Forelimb muscle (tissue), 1 donor: ENCODE measurements around the gene MTFR2. TPM values are rescaled to one million over a fixed set of nuclear protein-coding genes. Genes with fewer than 3 reads are reported as not detected.
"Not testable (repeated sequence)": the region's sequence is repeated elsewhere in the genome, so short reads cannot be mapped to it uniquely, and the experiment has no call there.

ENCODE experiments used
- DNase-seq: peaks from one replicate; pipeline ENCODE4 v3.0.0-alpha.2; 2013; ENCODE audit warnings: low read depth
- polyA plus RNA-seq: library from polyadenylated mRNA; unstranded; fragments of 120-200 nt; gene quantifications from one replicate; pipeline ENCODE4 v1.2.1, GENCODE V29; 2013; ENCODE audit not compliant: insufficient read length

MTFR2 gene
- polyA plus RNA-seq, 1 donor, result 1.1 TPM

- no peak for DNase-seq
These were observed 14.9 kb downstream of the MTFR2 start for GRCh38 chr6:136235233-136235564.

- DNase-seq, result no peak
These were observed 17.4 kb downstream of the MTFR2 start for GRCh38 chr6:136232701-136233100.

GRCh38 chr6:136230219-136230853, 19.8 kb downstream of the MTFR2 start:
- DNase-seq, result no peak

DNA sequence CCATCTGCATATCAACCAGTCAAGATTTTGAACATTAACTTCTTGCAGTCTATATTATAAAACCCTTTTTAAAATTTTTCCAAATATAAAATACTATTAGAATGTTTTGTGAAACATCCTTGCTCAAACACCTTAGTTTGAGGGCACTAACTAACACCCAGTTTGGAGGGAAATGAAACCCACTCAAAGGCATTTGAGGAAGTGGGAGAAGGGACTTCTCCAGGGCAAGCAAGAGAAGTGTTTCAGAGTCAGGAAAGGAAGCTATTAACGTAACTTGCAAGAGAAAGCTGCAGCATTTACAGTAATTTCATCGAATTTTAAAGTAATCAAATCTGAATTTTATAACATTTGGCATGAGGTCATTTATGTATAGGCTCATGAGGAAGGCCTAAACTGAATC, 21.3 kb downstream of the MTFR2 start:
- no peak for DNase-seq

- no peak for DNase-seq
These were observed 23.3 kb downstream of the MTFR2 start for GRCh38 chr6:136226674-136227377.

- DNase-seq, result no peak
These were observed 24.0 kb downstream of the MTFR2 start for GRCh38 chr6:136226027-136226673.

DNA sequence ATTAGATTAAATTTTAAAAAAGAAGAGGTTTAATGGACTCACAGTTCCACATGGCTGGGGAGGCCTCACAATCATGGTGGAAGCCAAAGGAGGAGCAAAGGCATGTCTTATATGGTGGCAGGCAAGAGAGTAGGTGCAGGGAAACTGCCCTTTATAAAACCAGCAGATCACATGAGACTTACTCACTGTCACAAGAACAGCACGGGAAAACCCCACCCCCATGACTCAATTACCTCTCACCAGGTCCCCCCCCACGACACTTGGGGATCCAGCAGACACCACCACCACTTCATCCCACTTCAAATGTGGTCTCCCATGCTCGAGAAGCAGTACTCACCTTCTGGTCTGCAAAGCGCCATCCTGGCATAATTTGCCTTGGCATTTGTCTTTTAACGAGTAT, 24.6 kb downstream of the MTFR2 start:
- DNase-seq, result no peak

GRCh38 chr6:136224974-136225373, 25.1 kb downstream of the MTFR2 start:
- not testable (repeated sequence) for DNase-seq

GRCh38 chr6:136216503-136217401, 33.4 kb downstream of the MTFR2 start:
- no peak for DNase-seq

- DNase-seq, result no peak
These were observed 36.3 kb downstream of the MTFR2 start for GRCh38 chr6:136213853-136214252.

DNA sequence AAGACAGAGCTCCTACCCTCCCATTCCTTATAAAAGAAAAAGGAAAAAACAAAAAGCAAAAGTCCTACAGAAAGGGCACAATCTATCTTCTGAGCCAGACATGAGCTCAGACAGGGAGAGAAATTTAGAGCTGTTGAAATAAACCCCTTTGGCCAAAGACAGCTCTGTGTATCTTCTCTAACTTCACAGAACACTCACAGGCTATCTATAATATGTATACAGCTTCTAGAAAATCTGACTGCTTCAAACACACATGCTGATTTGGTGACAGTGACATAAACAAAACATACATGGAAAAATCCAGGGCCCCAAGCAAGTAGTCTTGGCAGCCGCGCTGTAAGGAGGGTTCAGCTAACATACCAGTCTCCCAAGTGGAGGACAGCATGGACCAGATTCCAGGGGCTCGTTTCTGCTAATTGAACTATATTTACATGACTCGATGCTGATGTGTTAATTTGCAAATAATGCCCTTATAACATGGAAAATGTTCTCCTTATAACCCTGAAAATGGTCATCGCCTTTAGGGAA, 37.0 kb downstream of the MTFR2 start:
- DNase-seq, result no peak

- DNase-seq, result no peak
These were observed 37.5 kb downstream of the MTFR2 start for GRCh38 chr6:136212608-136213007.

DNA sequence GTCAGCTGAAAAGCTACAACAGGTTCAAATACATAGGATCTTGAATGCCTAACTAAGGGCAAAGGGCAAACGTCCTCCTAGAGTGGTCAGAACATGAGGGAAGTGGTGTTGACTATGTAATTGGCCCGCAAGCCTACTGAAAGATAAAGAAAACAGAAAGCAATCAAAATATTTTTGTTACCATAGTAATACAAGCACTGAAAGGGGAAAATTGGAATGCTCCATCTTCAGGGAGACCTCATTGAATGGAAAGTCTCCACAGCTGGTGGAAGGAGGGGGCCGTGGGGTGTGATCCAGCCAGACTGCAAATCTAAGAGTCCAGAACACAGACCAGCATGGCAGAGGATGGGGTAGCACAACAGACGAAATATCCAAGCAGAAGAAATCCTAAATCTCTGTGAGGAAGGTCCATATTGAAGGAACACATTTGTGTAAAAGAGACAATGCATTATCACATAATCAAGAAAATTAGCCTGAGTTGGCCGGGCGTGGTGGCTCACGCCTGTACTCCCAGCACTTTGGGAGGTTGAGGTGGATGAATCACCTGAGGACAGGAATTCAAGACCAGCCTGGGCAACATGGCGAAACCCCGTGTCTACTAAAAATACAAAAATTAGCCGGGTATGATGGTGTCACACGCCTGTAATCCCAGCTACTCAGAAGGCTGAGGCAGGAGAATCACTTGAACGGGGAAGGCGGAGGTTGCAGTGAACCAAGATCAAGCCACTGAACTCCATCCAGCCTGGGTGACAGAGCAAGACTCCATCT, 39.5 kb downstream of the MTFR2 start:
- DNase-seq, result peak; percentile 40

DNA sequence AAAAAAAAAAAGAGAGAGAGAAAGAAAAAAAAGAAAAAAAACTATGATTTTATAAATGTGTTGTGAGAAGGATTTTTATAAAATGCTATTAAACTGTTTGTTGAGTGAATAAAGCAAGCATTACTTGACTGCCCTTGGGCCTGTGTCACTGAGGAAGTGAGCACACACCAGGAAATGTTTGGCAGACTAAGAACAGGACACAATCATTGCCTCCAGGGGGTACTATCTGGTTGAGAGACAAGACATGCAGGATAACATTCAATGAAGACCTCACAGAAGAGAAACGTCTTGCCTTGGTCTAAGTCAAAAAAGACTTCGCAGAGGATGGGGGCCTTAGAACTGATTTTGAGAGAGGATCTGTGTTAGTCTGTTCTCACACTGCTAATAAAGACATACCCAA, 40.6 kb downstream of the MTFR2 start:
- DNase-seq, result no peak

GRCh38 chr6:136208783-136209182, 41.3 kb downstream of the MTFR2 start:
- no peak for DNase-seq

GRCh38 chr6:136201732-136202131, 48.4 kb downstream of the MTFR2 start:
- DNase-seq, result no peak

DNA sequence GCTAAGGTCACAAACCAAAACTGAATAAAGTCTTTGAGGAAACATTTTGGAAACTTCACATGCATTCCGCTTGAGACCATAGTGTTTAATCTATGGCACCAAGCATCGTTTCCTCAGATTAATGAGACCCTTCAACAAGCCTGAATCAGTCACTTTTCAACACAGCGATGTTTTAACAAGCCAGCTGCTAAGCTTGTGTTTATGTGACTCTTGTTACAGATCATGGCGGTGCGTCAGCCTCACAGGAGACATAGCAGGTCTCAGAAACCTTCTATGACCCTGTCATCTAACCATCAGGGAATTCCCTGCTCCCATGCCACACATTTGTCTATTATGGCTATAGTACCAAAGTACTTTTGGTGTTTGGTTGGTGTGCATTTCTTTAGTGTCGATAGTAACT, 57.2 kb downstream of the MTFR2 start:
- DNase-seq, result no peak

- DNase-seq, result no peak
These were observed 58.4 kb downstream of the MTFR2 start for GRCh38 chr6:136191606-136192312.

GRCh38 chr6:136189104-136189503, 61.0 kb downstream of the MTFR2 start:
- no peak for DNase-seq

DNA sequence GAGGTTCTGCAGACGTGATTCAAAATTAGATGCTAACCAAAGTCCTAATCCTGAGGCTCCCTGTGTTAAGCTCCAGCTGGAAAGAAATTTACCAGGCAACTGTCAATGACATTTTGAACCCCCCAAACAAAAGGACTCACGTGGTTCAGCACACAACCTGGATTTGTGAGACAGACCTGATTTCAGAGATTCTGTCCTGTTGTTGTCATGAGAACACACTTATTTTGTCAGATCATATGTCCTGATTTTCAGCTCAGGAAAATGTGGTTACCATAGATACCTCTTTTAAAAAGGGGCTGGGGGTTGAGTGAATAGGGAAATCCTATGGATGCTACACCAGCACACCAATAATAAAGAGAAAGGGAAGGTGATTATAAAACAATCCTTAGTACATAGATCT, 61.6 kb downstream of the MTFR2 start:
- no peak for DNase-seq

DNA sequence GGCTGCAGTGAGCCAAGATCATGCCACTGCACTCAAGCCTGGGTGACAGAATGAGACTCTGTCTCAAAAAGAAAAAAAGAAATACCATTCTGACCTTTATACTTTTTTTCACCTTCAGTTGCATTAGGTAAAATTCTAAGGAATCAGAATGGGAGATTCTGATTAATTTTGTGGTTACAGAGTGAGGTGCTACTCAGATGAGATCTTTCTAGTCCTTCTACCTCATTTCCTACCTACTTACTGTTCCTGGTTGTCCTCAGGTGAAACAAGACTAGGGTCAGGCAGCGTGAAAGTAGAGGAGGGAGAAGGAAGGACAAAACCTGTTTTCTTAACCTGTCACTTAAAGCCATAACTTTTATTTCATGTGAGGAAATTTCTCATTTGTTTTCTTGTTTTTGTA, 63.7 kb downstream of the MTFR2 start:
- no peak for DNase-seq
